Natural killer cell (primary cell): Measurements from ENCODE around the gene NR3C2. TPM values are rescaled to one million over a fixed set of nuclear protein-coding genes. Genes with fewer than 3 reads are reported as not detected.

Experiments used
- ATAC-seq, 3 donors: fragments of 150-1000 bp in 2 of 3; fragments of 200-7000 bp in 1 of 3; cut with Tn5 transposase; 1 replicate in 1 of 3; 2 replicates in 2 of 3; pipeline ENCODE4 v1.10.0; 2021; ENCODE audit warnings: mild to moderate bottlenecking in 2 of 3, moderate library complexity in 2 of 3
- DNase-seq, 2 donors: peaks; one replicate each; pipeline versions ENCODE4 v3.0.0 to v3.0.0-alpha.2; 2013 to 2021; ENCODE audit warnings: mixed read lengths in 1 of 2
- H3K27ac ChIP-seq: one replicate; pipeline ENCODE4 v1.5.1; 2013; ENCODE audit warnings: mild to moderate bottlenecking, low read length
- H3K27me3 ChIP-seq: one replicate; pipeline ENCODE4 v1.6.1; 2013; ENCODE audit warnings: low read length; ENCODE audit not compliant: control insufficient read depth, insufficient read depth
- H3K36me3 ChIP-seq: one replicate; pipeline ENCODE4 v1.6.1; 2013; ENCODE audit warnings: low read length; ENCODE audit not compliant: control insufficient read depth, insufficient read depth
- H3K4me1 ChIP-seq: one replicate; pipeline ENCODE4 v1.6.1; 2013; ENCODE audit warnings: low read length; ENCODE audit not compliant: control insufficient read depth, insufficient read depth
- H3K4me3 ChIP-seq: one replicate; pipeline ENCODE4 v1.5.1; 2013; ENCODE audit warnings: low read length
- H3K9me3 ChIP-seq: one replicate; pipeline ENCODE4 v1.6.1; 2013; ENCODE audit warnings: low read length; ENCODE audit not compliant: control insufficient read depth, insufficient read depth
- H3K27ac Mint-ChIP-seq, 2 donors: one replicate each; pipeline ENCODE4 v1.8.0; 2022; ENCODE audit warnings: mild to moderate bottlenecking in 2 of 2, mixed read lengths in 2 of 2, moderate library complexity in 1 of 2
- H3K27me3 Mint-ChIP-seq, 2 donors: one replicate each; pipeline ENCODE4 v1.8.0; 2022; ENCODE audit warnings: low read depth in 2 of 2, mixed read lengths in 2 of 2
- H3K36me3 Mint-ChIP-seq: one replicate; pipeline ENCODE4 v1.8.0; 2022; ENCODE audit warnings: mixed read lengths
- H3K4me1 Mint-ChIP-seq, 2 donors: one replicate each; pipeline ENCODE4 v1.8.0; 2022; ENCODE audit warnings: mixed read lengths in 2 of 2
- H3K4me3 Mint-ChIP-seq: one replicate; pipeline ENCODE4 v1.8.0; 2022; ENCODE audit warnings: mild to moderate bottlenecking, moderate library complexity, mixed read lengths
- H3K9me3 Mint-ChIP-seq, 2 donors: one replicate each; pipeline ENCODE4 v1.8.0; 2022; ENCODE audit warnings: mixed read lengths in 2 of 2
- WGBS: methylation state at CpG from one replicate; pipeline ENCODE4 v1.1.7; 2013; ENCODE audit warnings: missing lambda C conversion rate; ENCODE audit not compliant: insufficient coverage; 5-methylcytosine and 5-hydroxymethylcytosine counted together
- intact Hi-C: fragments of 100-400 bp; cut with micrococcal nuclease; formaldehyde crosslinking; loops from one replicate; pipeline ENCODE4 v1.14.2; 2022
- total RNA-seq, 4 donors: library from RNA; stranded (reverse); fragments of 120-200 nt in 1 of 4; gene quantifications; one replicate each; pipeline versions ENCODE4 v1.2.3 to v1.2.4, GENCODE V29; 2013 to 2022
- TF ChIP-seq, protein P1 (sequence below): fragments of 200-600 bp; IDR thresholded peaks from one replicate; pipeline ENCODE4 v1.8.0; 2022; ENCODE audit warnings: antibody characterized with exemption

Gene NR3C2
- total RNA-seq, 3 donors from 2014 or later (not counting 1 experiment from before 2014, with no cell fraction given), result 4.2 to 8.6 (median 6.3) TPM

DNA sequence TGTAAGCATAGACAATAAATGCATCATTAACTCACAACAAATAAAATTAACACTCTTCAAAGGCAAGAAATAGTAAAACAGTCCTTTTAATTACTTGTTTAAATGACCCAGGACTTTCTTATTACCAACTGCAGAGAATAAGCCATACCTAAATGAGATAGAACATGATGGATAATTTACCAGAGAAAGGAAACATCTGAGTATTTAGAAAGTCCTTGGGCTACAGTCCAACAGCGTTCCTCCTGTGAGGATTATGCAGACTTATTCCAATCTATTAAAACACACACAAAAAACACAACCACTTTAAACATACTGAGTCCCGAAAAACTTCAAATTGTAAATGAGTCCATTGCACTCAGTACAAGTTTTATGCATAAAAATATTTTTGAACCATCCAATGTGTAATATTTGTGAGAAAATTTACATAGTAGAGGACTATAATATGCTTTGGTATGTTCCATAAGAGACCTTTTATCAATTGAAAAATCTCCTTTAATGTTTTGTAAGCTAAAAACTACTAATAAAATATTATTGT lies 129.2 kb downstream of the NR3C2 start:
- Histone ChIP-seq H3K9me3 (no peaks in the 10 kb centered on the region), H3K36me3 (no peaks in the 10 kb centered on the region), H3K27ac (no peak overlapping the region), H3K27me3 (no peaks in the 10 kb centered on the region), H3K4me3 (no peak overlapping the region), H3K4me1 (no peaks in the 10 kb centered on the region)
- TF ChIP-seq, protein P1, sequence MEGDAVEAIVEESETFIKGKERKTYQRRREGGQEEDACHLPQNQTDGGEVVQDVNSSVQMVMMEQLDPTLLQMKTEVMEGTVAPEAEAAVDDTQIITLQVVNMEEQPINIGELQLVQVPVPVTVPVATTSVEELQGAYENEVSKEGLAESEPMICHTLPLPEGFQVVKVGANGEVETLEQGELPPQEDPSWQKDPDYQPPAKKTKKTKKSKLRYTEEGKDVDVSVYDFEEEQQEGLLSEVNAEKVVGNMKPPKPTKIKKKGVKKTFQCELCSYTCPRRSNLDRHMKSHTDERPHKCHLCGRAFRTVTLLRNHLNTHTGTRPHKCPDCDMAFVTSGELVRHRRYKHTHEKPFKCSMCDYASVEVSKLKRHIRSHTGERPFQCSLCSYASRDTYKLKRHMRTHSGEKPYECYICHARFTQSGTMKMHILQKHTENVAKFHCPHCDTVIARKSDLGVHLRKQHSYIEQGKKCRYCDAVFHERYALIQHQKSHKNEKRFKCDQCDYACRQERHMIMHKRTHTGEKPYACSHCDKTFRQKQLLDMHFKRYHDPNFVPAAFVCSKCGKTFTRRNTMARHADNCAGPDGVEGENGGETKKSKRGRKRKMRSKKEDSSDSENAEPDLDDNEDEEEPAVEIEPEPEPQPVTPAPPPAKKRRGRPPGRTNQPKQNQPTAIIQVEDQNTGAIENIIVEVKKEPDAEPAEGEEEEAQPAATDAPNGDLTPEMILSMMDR, result no peak
- Mint-ChIP-seq H3K4me3 (no peak overlapping the region), H3K36me3 (no peaks in the 10 kb centered on the region), H3K27ac (no peak overlapping the region), H3K27me3 (no peaks in the 10 kb centered on the region), H3K9me3 (no peaks in the 10 kb centered on the region), H3K4me1 (no peaks in the 10 kb centered on the region)
- 83% methylated on average over 1 of the region's 2 CpGs for WGBS
- no peak for ATAC-seq
- no peak for DNase-seq
- intact Hi-C loops, result no loop called here

DNA sequence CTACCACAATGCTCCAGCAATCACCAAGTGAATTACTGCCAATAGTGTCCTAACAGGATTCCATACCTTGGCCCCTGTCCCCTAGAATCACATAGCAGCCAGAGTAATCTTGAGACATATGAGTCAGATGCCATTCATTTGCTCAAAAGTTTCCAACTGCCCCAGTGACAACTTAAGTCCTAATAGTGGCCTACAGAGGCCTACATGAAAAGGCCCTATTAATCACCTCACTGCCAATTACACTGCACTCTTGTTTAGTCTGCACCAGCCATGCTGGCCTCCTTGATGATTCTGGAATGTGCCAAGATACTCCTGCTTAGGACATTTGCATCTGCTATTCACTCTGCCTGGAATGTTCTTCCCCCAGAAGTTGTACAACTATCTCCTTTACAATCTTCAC lies 130.7 kb downstream of the NR3C2 start:
- H3K27ac ChIP-seq, result no peak overlapping the region
- H3K4me3 ChIP-seq, result no peak overlapping the region
- intact Hi-C loops, result no loop called here
- Mint-ChIP-seq H3K9me3 (no peaks in the 10 kb centered on the region), H3K4me1 (no peaks in the 10 kb centered on the region), H3K36me3 (no peaks in the 10 kb centered on the region), H3K4me3 (no peak overlapping the region), H3K27ac (no peak overlapping the region), H3K27me3 (peaks cover 0 to under 1% of the 10 kb centered on the region in 2 donors)
- H3K4me1 ChIP-seq, result no peaks in the 10 kb centered on the region
- H3K27me3 ChIP-seq, result no peaks in the 10 kb centered on the region
- ATAC-seq (no peak), DNase-seq (no peak)
- H3K9me3 ChIP-seq, result no peaks in the 10 kb centered on the region
- no peaks in the 10 kb centered on the region for H3K36me3 ChIP-seq
- TF ChIP-seq, protein P1, result no peak

DNA sequence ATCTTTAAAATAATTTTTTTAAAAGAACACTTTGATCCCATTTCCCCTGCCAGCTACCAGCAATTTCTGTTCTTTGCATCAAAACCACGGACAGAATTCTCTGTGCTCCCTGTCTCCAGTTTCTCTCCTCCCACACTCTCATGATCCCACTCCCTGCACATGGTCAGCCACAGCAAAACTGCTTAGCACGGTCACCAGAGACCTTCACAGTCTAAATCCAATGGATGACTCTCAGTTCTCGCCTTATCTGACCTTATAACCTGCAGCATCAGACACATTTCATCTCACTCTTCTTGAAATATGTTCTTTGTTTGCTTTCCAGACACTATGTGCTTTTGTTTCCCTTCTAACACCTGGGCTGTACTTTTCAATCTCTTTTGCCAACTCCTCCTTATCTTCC lies 131.5 kb downstream of the NR3C2 start:
- Mint-ChIP-seq H3K27me3 (peaks cover 3 to 6% of the 10 kb centered on the region in 2 donors), H3K4me3 (no peak overlapping the region), H3K27ac (no peak overlapping the region), H3K36me3 (no peaks in the 10 kb centered on the region), H3K4me1 (no peaks in the 10 kb centered on the region), H3K9me3 (no peaks in the 10 kb centered on the region)
- TF ChIP-seq, protein P1, result no peak
- no peaks in the 10 kb centered on the region for H3K4me1 ChIP-seq
- H3K4me3 ChIP-seq, result no peak overlapping the region
- no peaks in the 10 kb centered on the region for H3K9me3 ChIP-seq
- 87% methylated on average over 3 of the region's 3 CpGs for WGBS
- H3K27ac ChIP-seq, result no peak overlapping the region
- no peaks in the 10 kb centered on the region for H3K36me3 ChIP-seq
- no peak for DNase-seq
- H3K27me3 ChIP-seq, result no peaks in the 10 kb centered on the region
- no peak for ATAC-seq
- intact Hi-C loops, result no loop called here

DNA sequence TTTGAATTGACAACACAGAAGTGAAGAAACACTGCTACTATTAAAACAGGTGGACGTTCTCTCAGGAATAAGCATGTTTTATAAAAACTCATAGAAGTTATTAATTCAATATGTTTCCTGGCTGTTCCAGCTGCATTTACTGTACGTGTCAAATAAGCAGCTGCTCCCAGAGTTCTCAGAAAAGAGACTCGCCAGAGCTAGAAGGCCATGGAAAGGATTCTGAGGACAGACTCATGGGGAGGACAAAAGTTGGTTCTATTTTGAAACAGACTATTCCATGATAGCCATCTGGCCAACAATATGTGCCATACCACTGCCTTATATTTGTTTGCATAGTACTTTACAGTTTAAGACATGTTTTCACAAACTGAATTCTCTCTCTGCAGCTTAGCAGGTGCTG lies 136.5 kb downstream of the NR3C2 start:
- H3K27me3 ChIP-seq, result no peaks in the 10 kb centered on the region
- no peak overlapping the region for H3K4me3 ChIP-seq
- 89% methylated on average over 3 of the region's 3 CpGs for WGBS
- Mint-ChIP-seq H3K27me3 (peaks cover 3 to 6% of the 10 kb centered on the region in 2 donors), H3K4me1 (no peaks in the 10 kb centered on the region), H3K9me3 (no peaks in the 10 kb centered on the region), H3K36me3 (no peaks in the 10 kb centered on the region), H3K27ac (no peak overlapping the region), H3K4me3 (no peak overlapping the region)
- DNase-seq (no peak), ATAC-seq (no peak)
- H3K9me3 ChIP-seq, result peaks cover 3% of the 10 kb centered on the region
- no peak overlapping the region for H3K27ac ChIP-seq
- no peaks in the 10 kb centered on the region for H3K4me1 ChIP-seq
- TF ChIP-seq, protein P1, result no peak
- H3K36me3 ChIP-seq, result no peaks in the 10 kb centered on the region
- intact Hi-C loops, result no loop called here
